ENCODE results near the gene UBXN6. TPM values are rescaled to one million over a fixed set of nuclear protein-coding genes. Genes with fewer than 3 reads are reported as not detected.
A peak's percentile ranks its signal among the peaks of the same experiment; 100 is the strongest.

Gene UBXN6
- total RNA-seq, 2 donors from 2014 or later, result 31.2 to 36.9 TPM

- Histone ChIP-seq H3K9me3 (ENCODE audit: control insufficient read depth, low read length) (no peaks in the 10 kb centered on the region), H3K27ac (ENCODE audit: low read depth, low read length) (no peak overlapping the region), H3K4me1 (ENCODE audit: control insufficient read depth, insufficient read depth, low read length) (no peaks in the 10 kb centered on the region), H3K4me3 (ENCODE audit: low read length) (no peak overlapping the region), H3K27me3 (ENCODE audit: control insufficient read depth, insufficient read depth, low read length, poor library complexity, severe bottlenecking) (no peaks in the 10 kb centered on the region), H3K9ac (ENCODE audit: extremely low read depth, low read length, poor library complexity, severe bottlenecking) (no peak overlapping the region), H3K36me3 (ENCODE audit: control insufficient read depth, insufficient read depth, low read length) (no peaks in the 10 kb centered on the region)
- WGBS, 2 experiments (ENCODE audit: insufficient coverage in 1 of 2, insufficient read length in 1 of 2), result 91 to 92% methylated on average over 1 to 8 of the region's 8 CpGs
- Mint-ChIP-seq H3K36me3 (ENCODE audit: low read depth) (no peaks in the 10 kb centered on the region), H3K4me3 (no peak overlapping the region), H3K27ac (no peak overlapping the region), H3K27me3 (ENCODE audit: insufficient read depth) (no peaks in the 10 kb centered on the region), H3K9me3 (no peaks in the 10 kb centered on the region), H3K4me1 (no peaks in the 10 kb centered on the region)
- no peak for TF ChIP-seq CTCF (conservative IDR thresholded peaks at IDR 0.05)
- DNase-seq, result no peak
These were observed 7.4 kb upstream of the UBXN6 start for GRCh38 chr19:4464815-4465581.

- H3K27ac ChIP-seq (ENCODE audit: low read depth, low read length), result peak overlapping the region; percentile 93
These were observed 546 bp downstream of the UBXN6 start for GRCh38 chr19:4456843-4457653.

GRCh38 chr19:4456476-4456842, 1.1 kb downstream of the UBXN6 start:
- Histone ChIP-seq H3K9me3 (ENCODE audit: control insufficient read depth, low read length) (no peaks in the 10 kb centered on the region), H3K27ac (ENCODE audit: low read depth, low read length) (peak overlapping the region; percentile 38), H3K36me3 (ENCODE audit: control insufficient read depth, insufficient read depth, low read length) (peaks cover 14% of the 10 kb centered on the region), H3K4me1 (ENCODE audit: control insufficient read depth, insufficient read depth, low read length) (no peaks in the 10 kb centered on the region), H3K4me3 (ENCODE audit: low read length) (peak overlapping the region; percentile 97), H3K9ac (ENCODE audit: extremely low read depth, low read length, poor library complexity, severe bottlenecking) (peak overlapping the region; percentile 89), H3K27me3 (ENCODE audit: control insufficient read depth, insufficient read depth, low read length, poor library complexity, severe bottlenecking) (no peaks in the 10 kb centered on the region)
- TF ChIP-seq CTCF (conservative IDR thresholded peaks at IDR 0.05), result no peak
- 30 to 40% methylated on average over 6 to 9 of the region's 9 CpGs for WGBS, 2 experiments (ENCODE audit: insufficient coverage in 1 of 2, insufficient read length in 1 of 2)
- H3K4me3 Mint-ChIP-seq, result peak overlapping the region; percentile 79
- H3K9me3 Mint-ChIP-seq, result no peaks in the 10 kb centered on the region
- peak overlapping the region; percentile 96 for H3K27ac Mint-ChIP-seq
- no peaks in the 10 kb centered on the region for H3K27me3 Mint-ChIP-seq (ENCODE audit: insufficient read depth)
- H3K4me1 Mint-ChIP-seq, result peaks cover 7% of the 10 kb centered on the region
- DNase-seq, result peak; percentile 70
- H3K36me3 Mint-ChIP-seq (ENCODE audit: low read depth), result peaks cover 5% of the 10 kb centered on the region

More at GRCh38 chr19:4456843-4457653, 546 bp downstream of the UBXN6 start:
- peak; percentile 90 for DNase-seq
- Histone ChIP-seq H3K9me3 (ENCODE audit: control insufficient read depth, low read length) (no peaks in the 10 kb centered on the region), H3K4me1 (ENCODE audit: control insufficient read depth, insufficient read depth, low read length) (no peaks in the 10 kb centered on the region), H3K4me3 (ENCODE audit: low read length) (peak overlapping the region; percentile 97), H3K36me3 (ENCODE audit: control insufficient read depth, insufficient read depth, low read length) (peaks cover 10% of the 10 kb centered on the region), H3K9ac (ENCODE audit: extremely low read depth, low read length, poor library complexity, severe bottlenecking) (peak overlapping the region; percentile 89), H3K27me3 (ENCODE audit: control insufficient read depth, insufficient read depth, low read length, poor library complexity, severe bottlenecking) (no peaks in the 10 kb centered on the region)
- peaks cover 7% of the 10 kb centered on the region for H3K4me1 Mint-ChIP-seq
- H3K27ac Mint-ChIP-seq, result peak overlapping the region; percentile 97
- peaks cover 5% of the 10 kb centered on the region for H3K36me3 Mint-ChIP-seq (ENCODE audit: low read depth)
- WGBS, 2 experiments (ENCODE audit: insufficient coverage in 1 of 2, insufficient read length in 1 of 2), result 2 to 4% methylated on average over 10 to 28 of the region's 53 CpGs
- TF ChIP-seq CTCF (conservative IDR thresholded peaks at IDR 0.05), result no peak
- H3K9me3 Mint-ChIP-seq, result no peaks in the 10 kb centered on the region
- H3K27me3 Mint-ChIP-seq (ENCODE audit: insufficient read depth), result no peaks in the 10 kb centered on the region
- H3K4me3 Mint-ChIP-seq, result peak overlapping the region; percentile 79
